HuH-7.5 (cell line): ENCODE data around the gene EXD3.
"Not testable (repeated sequence)": the region's sequence is repeated elsewhere in the genome, so short reads cannot be mapped to it uniquely, and the experiment has no call there.

ENCODE experiments used
- DNase-seq: peaks from one replicate; pipeline ENCODE4 v3.0.0; 2011; ENCODE audit warnings: low spot score

Gene EXD3

GRCh38 chr9:137393176-137394150, 29.5 kb downstream of the EXD3 start:
- no peak for DNase-seq

GRCh38 chr9:137392232-137393007, 30.5 kb downstream of the EXD3 start:
- DNase-seq, result no peak

- DNase-seq, result no peak
Observed at GRCh38 chr9:137391411-137391754, 31.6 kb downstream of the EXD3 start.

GRCh38 chr9:137390553-137391410, 32.2 kb downstream of the EXD3 start:
- DNase-seq, result no peak

GRCh38 chr9:137389428-137389746, 33.6 kb downstream of the EXD3 start:
- no peak for DNase-seq

GRCh38 chr9:137388589-137389427, 34.2 kb downstream of the EXD3 start:
- no peak for DNase-seq

- no peak for DNase-seq
Observed at GRCh38 chr9:137387891-137388560, 34.9 kb downstream of the EXD3 start.

GRCh38 chr9:137387114-137387890, 35.7 kb downstream of the EXD3 start:
- DNase-seq, result no peak

- not testable (repeated sequence) for DNase-seq
Observed at GRCh38 chr9:137386507-137387113, 36.4 kb downstream of the EXD3 start.

- DNase-seq, result no peak
Observed at GRCh38 chr9:137385061-137385655, 37.8 kb downstream of the EXD3 start.

- DNase-seq, result no peak
Observed at GRCh38 chr9:137383784-137384756, 38.9 kb downstream of the EXD3 start.

- no peak for DNase-seq
Observed at GRCh38 chr9:137383081-137383783, 39.7 kb downstream of the EXD3 start.

GRCh38 chr9:137382444-137383080, 40.4 kb downstream of the EXD3 start:
- no peak for DNase-seq

- DNase-seq, result no peak
Observed at GRCh38 chr9:137381501-137382443, 41.2 kb downstream of the EXD3 start.

GRCh38 chr9:137380606-137381005, 42.4 kb downstream of the EXD3 start:
- DNase-seq, result no peak

- no peak for DNase-seq
Observed at GRCh38 chr9:137380171-137380570, 42.8 kb downstream of the EXD3 start.
